Hematopoietic multipotent progenitor cell treated with erythropoietin and hydrocortisone succinate and interleukin-3 and kit ligand, for 17 days (in vitro differentiated cells): Measurements from ENCODE around the gene PSAPL1.

Experiments used
- DNase-seq: peaks from one replicate; pipeline ENCODE4 v3.0.0-alpha.2; 2015; ENCODE audit warnings: low spot score

Gene PSAPL1, protein sequence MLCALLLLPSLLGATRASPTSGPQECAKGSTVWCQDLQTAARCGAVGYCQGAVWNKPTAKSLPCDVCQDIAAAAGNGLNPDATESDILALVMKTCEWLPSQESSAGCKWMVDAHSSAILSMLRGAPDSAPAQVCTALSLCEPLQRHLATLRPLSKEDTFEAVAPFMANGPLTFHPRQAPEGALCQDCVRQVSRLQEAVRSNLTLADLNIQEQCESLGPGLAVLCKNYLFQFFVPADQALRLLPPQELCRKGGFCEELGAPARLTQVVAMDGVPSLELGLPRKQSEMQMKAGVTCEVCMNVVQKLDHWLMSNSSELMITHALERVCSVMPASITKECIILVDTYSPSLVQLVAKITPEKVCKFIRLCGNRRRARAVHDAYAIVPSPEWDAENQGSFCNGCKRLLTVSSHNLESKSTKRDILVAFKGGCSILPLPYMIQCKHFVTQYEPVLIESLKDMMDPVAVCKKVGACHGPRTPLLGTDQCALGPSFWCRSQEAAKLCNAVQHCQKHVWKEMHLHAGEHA

DNA sequence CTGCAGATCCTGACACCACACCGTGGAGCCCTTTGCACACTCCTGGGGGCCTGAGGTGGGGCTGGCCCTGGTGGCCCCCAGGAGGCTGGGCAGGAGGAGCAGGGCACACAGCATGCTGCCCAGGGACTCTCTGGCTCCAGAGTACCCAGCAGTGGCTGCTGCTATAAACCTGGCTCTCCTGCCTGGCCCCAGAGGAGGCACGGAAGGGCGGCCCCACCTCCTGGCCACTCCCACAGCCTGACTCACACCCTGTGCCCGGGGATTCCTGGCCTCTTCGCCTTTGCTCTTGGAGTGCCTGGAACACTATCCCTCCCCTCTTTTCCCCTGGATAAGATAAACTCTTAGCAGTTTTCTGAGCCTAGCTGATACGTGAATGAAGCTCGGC is at the start of gene PSAPL1:
TSS of gene PSAPL1 (minus strand) at position 165 of the 385 bp plus-strand sequence. CDS start at position 114, 51 bp downstream.
- DNase-seq: no peak

DNA sequence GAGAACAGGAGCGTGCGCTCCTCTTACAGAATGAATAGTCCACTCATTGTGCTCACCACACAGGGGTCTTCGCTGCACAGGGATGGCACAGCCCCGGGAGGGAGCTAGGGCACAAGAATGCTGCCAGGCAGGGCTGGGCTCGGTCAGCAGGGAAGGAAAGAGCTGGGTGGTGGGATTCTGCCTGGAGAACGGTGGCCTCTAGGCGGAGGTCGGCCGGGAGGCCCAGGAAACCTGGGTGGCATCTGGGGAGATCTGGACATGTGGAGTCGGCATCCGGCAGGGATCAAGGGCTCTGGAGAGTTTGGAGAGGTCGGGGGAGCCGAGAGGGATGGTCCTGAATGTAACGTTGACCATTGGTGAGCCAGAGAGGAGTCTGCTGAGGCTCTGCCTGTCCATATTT is 46.5 kb upstream of the PSAPL1 start:
- DNase-seq: no peak

DNA sequence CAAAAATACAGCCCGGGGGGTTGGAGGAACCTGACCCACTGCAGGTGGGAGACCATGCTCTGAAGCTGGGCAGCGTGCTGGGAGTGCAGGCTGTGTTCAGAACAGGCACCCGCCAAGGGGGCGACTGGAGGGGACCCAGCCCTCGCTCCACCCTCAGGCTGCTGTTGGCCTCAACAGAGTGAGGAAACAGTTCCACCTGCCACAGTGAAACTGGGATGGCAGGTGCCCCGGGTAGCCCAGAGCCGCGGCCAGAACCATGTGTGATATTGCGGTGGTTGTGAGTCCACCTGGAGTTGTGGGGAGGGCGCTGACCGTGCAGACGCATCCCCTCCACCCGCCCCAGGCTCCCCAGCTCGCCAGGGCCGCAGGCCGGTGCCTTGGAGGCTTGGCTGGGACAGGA is 45.7 kb upstream of the PSAPL1 start:
- no peak for DNase-seq

DNA sequence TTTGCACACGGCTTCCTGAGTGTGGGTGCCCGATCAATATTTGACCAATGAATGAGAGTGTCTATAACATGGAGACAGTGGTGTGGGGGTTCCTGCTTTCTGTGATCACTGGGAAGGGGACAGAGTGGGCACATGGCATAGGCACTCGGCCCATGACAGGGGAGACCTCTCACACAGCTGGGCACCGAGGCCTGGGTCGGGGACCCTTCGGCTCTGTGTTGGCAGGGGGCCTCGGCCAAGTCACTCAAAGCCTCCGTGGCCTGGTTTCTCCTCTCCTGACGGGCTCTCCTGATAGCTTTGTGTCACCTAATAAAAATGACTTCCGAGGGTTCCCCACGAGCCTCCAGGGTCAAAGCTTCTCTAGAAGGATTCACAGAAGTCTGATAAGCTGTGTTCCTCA is 43.9 kb upstream of the PSAPL1 start:
- DNase-seq: no peak

DNA sequence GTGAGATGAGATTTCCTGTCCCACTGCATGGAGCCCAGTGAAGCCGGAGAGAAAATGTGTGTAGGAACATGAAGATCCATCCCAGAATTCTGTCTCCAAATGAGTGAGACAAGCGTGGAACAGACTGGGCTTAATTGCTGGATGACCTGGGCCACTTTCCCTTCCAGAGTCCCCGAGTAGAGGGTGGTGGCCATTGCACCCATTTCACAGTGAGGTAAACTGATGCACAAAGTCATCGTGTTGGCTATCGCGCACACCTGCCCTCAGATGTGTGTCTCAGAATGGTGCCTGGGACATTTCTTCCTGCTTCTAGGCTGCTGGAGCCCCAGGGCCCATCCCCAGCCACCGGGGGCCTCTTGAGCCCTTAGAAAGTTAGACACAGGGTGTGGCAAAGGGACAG is 43.0 kb upstream of the PSAPL1 start:
- no peak for DNase-seq

DNA sequence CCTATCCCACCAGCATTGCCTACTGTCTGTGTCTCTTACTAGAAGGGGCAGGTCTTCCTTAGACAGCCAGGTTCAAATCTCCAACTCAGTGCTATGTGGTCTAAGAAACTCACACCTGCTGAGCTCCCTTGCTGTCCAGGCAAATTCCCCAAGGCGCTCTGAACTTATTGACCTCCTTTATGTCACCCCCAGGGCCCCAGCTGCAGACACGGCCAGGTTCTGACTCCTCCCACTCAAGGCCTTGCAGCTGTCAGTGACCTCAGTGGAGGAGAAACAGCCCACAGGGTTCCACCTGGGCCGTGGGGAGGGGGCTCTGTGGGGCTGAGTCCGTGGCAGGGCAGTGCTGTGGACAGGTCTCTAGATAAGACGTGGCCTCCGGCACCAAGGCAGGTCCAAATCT is 42.1 kb upstream of the PSAPL1 start:
- no peak for DNase-seq

DNA sequence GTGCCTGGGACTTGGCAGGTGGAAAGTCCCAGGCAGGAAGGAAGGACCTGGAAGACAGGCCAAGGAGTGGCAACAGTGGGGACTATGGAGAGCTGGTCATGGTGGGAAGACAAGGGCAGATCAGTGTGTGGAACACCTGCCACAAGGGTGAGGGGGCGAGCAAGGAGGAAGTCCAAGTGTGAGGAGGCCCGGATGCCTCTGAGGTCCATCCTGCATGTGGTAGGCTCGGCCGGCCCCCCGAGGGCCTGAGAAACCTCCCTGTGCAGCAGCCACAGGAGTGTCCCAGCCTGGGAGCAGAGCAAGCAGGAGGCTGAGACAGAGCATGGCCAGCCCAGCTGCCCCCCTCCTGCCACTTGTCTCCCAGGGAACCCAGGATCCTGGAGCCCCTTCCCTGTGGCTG is 40.5 kb upstream of the PSAPL1 start:
- DNase-seq: no peak

DNA sequence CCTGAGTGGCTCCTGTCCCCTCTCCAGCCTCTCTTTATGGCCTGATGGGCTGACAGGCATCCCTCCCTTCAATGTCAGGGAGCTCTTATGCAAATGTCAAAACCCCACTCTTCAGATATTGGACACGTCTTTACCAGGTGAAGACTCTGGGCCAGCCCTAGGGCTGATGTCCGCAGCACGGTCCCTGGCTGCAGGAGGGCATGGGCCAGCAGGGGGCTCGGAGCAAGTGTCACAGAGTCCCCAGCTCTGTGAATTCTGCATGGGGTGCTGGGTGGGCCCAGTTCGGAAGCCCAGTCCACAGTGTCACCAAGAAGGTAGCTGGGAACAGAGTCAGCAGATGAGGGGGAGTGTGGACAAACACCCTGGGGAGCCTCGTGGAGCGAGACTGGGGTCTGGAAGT is 39.6 kb upstream of the PSAPL1 start:
- no peak for DNase-seq

DNA sequence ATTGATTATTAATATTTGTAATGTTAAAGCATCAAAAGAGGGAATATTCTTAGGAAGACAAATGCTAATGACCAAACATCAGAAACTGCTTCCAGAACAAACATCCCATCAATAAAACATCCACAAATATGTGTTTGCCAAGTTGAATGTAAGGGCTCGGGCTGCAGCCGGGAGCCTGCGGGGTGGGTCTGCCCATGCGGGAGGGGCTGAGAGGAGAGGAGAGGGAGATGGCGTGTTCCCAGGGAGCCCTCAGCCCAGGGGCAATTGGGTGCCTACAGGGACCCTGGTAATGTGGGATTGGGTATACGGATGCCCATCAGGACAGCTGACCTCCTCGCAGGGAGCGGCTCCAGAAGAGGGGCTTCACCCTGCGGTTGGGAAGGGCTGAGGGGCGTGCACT is 38.4 kb upstream of the PSAPL1 start:
- no peak for DNase-seq

DNA sequence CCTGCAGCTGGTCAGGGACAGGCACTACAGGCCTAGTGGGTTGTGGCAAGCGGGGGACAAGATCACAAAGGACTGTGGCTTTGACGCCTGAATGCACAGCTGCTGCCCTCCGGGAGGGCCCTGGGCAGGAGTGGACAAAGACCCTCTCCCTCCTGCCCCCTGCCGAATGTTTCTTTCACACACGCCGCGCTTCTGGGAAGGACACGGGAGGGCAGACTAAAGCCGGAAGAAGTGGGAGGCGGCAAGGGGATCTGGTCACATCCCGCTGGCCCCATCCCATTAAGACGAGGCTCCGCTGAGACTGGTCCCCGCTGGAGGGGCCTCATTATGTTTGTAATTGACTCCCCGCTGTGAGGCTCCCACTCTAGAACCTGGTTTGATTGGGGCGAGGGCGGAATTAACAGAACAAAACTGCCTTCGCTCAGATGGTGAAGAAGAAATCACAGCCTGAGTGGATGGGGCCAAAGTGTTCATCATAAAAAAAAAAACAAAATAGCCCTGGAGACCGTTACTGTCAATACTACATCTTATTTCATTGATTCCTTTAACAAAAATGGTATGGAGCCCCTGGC is 37.8 kb upstream of the PSAPL1 start:
- DNase-seq: no peak

DNA sequence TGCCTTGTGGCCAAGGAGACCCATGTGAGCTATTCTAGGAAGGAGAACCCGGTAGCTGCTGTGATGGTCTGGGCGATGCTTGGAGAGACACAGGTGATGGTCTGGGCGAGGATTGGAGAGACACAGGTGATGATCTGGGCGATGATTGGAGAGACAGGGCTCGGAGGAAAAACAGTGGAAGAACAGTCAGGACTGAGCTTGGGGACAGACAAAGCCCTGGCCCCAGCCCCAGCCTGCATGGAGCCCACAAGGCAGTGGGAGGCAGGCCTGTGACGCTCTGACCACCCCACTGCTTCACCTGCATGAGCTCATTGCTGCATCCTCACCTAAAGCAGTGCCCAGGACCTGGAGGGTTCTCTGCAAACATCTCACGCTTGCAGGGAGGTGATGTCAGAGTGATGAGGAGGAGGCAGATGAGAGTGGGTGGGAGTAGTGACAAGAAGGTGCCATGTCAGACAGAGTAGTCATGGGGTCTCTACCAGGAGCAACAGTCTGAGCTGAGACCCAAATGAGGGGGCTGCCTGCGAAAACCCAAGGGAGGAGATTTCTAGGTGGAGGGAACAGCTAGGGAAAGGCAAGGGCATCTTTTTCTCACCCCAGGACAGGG is 35.9 kb upstream of the PSAPL1 start:
- no peak for DNase-seq

DNA sequence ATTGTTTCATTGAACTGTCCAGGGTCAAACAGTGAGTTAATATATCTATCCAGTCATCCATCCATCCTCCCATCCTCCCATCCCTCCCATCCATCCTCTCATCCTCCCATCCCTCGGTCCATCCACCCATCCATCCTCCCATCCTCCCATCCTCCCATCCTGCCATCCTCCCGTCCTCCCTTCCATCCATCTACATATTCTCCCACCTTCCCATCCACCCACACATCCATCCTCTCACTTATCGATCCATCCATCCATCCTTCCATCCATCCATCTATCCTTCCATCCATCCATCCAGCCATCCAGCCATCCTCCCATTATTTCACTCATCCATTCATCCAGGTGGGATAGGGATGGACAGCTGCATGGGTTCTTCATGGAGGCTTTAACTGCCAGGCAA is 35.4 kb upstream of the PSAPL1 start:
- no peak for DNase-seq

DNA sequence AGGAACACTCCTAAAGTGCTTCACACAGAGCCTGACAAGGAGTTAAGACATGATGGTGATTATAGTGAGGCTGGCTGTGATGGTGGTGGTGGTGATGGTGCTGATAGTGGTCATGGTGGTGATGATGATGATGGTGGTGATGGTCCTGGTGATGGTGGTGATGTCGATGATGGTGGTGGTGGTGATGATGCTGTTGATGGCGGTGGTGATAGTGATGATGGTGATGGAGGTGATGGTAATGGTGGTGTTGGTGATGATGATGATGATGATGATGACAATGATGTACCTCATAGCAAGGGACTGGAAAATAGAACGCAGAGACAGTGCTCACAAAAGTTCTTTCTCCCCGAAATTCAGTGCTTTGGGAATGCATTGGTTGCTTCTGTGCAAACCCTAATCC is 34.3 kb upstream of the PSAPL1 start:
- no peak for DNase-seq

DNA sequence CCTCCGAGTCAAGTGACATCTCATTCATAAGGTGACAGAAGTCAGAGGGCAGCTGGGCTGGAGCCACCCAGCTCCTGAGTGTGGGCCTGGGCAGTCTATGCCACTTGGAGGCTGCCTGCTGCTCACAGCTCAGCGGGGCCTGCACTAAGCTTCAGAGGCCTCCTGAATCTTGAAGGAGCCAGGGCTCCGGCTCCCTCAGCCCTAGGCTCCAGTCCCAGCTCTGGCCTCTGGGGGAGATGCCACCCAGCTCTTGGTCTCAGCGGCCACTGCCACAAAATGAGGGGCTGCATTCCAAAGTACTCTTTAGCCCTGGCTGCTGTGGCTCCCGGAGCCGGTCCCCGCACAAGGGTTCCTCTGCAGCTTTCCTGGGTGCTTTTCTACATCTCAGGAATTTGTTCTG is 32.7 kb upstream of the PSAPL1 start:
- no peak for DNase-seq

DNA sequence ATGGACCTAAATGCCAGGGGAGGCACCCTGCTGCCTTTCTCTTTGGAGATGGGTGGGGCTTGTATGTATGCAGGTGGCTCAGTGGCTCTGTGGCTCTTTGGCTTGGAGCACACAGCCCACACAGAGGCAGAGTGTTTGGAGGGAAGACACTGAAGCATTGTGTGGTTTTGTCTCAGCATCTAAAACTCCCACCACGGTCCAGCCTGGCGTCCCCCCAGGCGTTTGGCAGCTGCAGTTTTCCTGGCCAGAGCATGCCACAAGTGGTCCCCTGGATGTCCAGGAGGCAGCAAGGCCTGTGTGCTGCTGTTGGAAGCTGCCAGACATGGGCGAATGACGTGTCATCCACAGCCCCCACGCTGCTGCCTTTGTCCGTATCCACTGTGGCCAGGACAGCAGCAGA is 32.2 kb upstream of the PSAPL1 start:
- no peak for DNase-seq

DNA sequence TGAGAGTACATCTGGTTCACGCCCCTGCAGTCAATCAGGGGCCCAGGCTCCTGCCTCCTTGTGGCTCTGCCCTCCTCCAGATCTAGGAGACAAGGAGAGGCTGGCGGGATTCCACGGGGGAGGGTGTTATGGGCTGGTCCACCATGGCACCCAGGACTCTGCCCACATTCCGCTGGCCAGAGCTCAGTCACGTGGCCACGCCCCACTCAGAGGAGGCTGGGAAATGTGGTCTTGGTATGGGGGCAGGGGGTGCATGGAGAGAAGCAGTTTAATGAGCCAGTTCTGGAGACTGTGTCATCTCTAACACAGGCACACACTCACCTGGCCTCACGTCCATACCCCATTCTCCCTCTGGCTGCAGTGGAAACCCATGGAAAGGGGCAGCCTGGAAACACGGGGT is 31.5 kb upstream of the PSAPL1 start:
- no peak for DNase-seq

DNA sequence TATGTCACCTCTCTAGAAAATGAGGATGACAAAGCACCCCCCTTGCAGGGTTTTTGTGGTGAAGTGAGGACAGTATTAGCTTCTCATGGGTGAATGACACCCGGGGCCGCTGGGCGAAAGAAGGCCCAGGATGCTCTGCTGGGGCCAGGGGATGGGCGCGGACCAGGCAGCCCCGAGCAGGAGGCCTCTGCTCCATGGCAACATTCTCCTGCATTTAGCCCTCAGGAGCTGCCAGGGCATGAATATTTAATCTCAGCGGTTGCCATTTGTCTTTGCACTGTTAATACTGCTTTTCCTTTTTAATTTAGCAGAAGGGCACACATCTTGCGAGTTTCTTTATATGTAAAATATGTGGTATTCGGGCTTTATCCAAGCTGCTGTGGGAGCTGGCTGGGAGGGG is 30.3 kb upstream of the PSAPL1 start:
- no peak for DNase-seq

DNA sequence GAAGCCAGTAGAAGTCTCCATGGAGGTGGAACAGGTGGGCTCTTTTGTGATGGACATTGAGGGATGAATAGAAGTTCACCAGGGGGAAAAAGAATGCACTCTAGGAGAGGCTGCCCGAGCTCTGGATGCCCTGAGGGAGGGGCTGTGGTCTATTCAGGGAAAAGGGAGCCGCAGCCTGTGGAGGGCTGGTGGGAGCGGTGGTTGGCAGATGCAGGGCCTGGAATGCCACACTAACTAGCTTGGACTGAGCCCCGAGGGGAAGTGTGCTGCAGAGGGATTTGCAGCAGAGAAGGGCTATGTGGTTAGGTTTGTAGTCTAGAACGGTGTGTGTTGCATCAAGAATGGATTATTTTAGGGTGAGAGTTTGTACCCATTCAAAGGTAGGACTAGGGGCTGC is 29.5 kb upstream of the PSAPL1 start:
- no peak for DNase-seq

DNA sequence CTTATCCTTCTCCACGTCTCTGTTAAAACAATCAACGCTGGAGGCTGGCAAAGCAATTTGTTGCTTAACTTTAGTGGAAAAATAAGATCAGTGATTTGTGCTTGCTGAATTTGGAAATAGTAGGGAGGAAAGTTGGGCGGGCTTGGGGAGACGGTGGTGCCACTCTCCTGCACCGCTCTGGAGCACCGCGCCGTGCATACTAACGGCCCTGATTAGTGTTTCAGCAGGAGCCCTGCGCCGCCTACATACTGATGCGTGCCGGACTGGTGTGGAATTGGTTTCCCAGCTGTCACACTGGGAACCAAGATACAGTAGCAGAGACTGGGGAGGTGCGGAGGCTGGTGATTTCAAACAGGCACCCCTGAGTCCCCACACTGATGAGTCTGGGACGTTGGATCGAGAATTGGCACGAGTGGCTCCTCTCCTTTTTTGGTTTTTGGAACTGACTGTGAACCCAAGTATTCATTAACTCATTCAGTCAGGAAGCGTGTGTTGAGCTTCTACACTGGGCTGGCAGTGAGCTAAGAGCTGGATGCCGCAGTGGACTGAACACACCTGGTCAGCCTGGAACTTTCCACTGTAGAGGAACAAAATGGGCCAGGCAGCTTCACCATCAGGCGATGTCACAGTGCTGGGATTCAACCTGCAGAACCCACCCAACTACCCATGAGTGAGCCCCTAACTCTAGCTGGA is 29.0 kb upstream of the PSAPL1 start:
- no peak for DNase-seq

DNA sequence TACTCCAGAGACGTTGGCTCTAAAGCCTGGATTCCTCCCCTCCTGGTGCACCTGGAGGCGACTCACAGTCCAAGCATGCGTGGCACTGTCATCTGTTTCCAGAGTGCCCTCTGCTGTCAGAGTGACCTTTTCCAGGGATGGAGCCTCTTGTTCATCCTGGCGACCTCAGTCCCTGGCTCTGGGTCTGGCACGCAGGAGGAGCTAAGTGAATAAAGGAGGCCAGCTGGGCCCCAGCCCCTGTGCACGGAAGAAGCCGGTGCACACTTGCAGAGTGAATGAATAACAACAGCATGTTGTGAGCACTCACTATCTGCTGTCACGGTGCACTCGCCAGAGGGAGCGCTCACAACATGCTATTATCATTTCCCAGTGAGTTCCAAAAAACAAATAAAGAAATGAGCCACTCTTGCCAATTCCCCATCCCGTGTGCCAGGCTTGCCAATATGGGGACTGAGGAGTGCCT is 27.8 kb upstream of the PSAPL1 start:
- DNase-seq: no peak

DNA sequence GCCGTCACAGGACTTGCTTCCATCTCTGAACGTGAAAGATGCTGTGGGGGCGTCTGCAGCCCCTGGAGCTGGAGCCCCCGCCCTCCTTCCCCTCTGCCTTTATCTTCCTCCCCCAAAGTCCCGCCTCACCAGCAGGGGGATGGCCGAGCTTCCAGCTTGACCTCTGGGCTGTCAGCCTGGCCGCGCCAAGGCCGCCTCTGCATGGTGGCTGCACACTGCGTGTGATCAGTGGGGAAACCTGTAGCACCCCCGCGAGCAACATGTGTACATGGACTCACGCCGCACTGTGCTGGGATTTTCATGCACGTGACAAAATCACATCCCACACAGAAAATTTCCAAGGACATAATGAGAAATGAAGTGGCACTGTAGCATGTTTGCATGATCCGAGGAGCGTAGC is 26.5 kb upstream of the PSAPL1 start:
- DNase-seq: no peak

DNA sequence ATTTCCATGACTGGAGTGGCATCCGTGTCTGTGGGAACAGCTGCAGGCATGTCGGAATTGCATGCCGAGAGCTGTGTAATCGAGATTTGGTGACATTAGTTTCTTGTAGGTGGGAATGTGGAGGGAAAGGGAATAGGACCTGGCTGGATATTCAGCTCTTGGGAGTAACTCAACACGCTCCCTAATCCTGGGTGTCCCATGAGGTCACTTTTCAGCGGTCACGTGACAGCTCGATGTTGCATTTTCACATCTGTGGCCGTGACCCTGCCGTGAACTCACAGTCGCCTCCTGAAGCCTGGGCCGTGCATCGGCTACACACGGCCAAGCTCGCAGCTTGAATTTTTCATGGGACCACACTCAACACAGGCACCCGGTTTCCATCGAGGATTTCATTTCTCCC is 25.8 kb upstream of the PSAPL1 start:
- DNase-seq: no peak

DNA sequence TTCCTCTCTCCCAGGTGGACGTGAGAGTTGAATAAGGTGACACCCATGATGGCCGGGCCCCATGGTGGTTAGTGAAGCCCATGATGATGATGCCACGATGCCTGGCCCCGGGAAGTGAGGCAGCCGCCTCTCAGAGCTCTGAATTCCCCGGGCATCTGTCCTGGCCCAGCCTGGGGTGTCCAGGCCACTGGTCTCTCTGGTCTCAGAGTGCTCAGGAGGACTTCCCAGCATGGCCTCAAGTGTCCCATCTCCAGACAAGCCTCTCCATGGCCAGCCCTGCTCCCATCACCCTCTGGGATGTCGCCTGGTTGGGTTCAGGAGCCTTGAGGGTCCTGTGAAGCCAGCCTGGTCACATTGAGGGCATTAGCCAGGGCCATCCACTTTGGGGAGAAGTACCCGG is 24.7 kb upstream of the PSAPL1 start:
- DNase-seq: no peak
